Cardiac ventricle fibroblast (primary cell): ENCODE results near the gene MDM2. TPM values are rescaled to one million over a fixed set of nuclear protein-coding genes. Genes with fewer than 3 reads are reported as not detected.

Experiments used
- total RNA-seq: library from RNA; depleted of rRNA; stranded (reverse); fragments of >200 nt; gene quantifications from 2 replicates; pipeline ENCODE4 v1.2.3, GENCODE V29; 2015

The MDM2 gene
- total RNA-seq = 87.7 and 325 TPM in 2 replicates

GRCh38 chr12:68807576-68808387 lies at the start of gene MDM2:
Gene MDM2, plus strand, starts transcription at chr12:68808177. Its CDS starts 301 bp downstream, at chr12:68808478.

Other genes starting within 250 kb of the MDM2 start
- 157 and 160 TPM in 2 replicates for gene RAP1B, start 197.3 kb upstream of the MDM2 start, total RNA-seq
- 18.5 and 22.5 TPM in 2 replicates for gene NUP107, start 121.2 kb upstream of the MDM2 start, total RNA-seq
- 4.1 and 5.4 TPM in 2 replicates for gene SLC35E3, start 62.0 kb upstream of the MDM2 start, total RNA-seq
- gene CPM, start 125.0 kb downstream of the MDM2 start, total RNA-seq = 7.2 and 8.9 TPM in 2 replicates